ENCODE data around the gene HOXB4.
A peak's percentile ranks its signal among the peaks of the same experiment; 100 is the strongest.

The HOXB4 gene

GRCh38 chr17:48620461-48621139 lies 42.5 kb upstream of the HOXB4 start:
- Histone ChIP-seq H3K4me3 (ENCODE audit: low read length in 2 of 2) (no peak overlapping the region), H3K9me3 (ENCODE audit: control insufficient read depth in 2 of 2, low read length in 2 of 2) (no peaks in the 10 kb centered on the region)

GRCh38 chr17:48619826-48620449 lies 41.8 kb upstream of the HOXB4 start:
- no peaks in the 10 kb centered on the region for H3K9me3 ChIP-seq (ENCODE audit: control insufficient read depth in 2 of 2, low read length in 2 of 2)
- H3K27ac ChIP-seq (ENCODE audit: low read length), result no peak overlapping the region
- H3K27me3 ChIP-seq (ENCODE audit: control insufficient read depth in 1 of 2, insufficient read depth in 2 of 2, low read length in 2 of 2), result peaks cover 97% of the 10 kb centered on the region in 2 donors
- peaks cover 14% of the 10 kb centered on the region for H3K4me1 ChIP-seq (ENCODE audit: control insufficient read depth, insufficient read depth, low read length)
- H3K9ac ChIP-seq (ENCODE audit: low read length in 2 of 2), result no peak overlapping the region
- no peak overlapping the region for H3K4me3 ChIP-seq (ENCODE audit: low read length in 2 of 2)
- H3K36me3 ChIP-seq (ENCODE audit: control insufficient read depth in 2 of 2, insufficient read depth in 2 of 2, low read length in 2 of 2), result no peaks in the 10 kb centered on the region

More at GRCh38 chr17:48620461-48621139, 42.5 kb upstream of the HOXB4 start:
- H3K36me3 ChIP-seq (ENCODE audit: control insufficient read depth in 2 of 2, insufficient read depth in 2 of 2, low read length in 2 of 2), result no peaks in the 10 kb centered on the region
- H3K9ac ChIP-seq (ENCODE audit: low read length in 2 of 2), result no peak overlapping the region
- peaks cover 21% of the 10 kb centered on the region for H3K4me1 ChIP-seq (ENCODE audit: control insufficient read depth, insufficient read depth, low read length)
- H3K27ac ChIP-seq (ENCODE audit: low read length), result no peak overlapping the region
- peaks cover 96 to 97% of the 10 kb centered on the region in 2 donors for H3K27me3 ChIP-seq (ENCODE audit: control insufficient read depth in 1 of 2, insufficient read depth in 2 of 2, low read length in 2 of 2)

DNA sequence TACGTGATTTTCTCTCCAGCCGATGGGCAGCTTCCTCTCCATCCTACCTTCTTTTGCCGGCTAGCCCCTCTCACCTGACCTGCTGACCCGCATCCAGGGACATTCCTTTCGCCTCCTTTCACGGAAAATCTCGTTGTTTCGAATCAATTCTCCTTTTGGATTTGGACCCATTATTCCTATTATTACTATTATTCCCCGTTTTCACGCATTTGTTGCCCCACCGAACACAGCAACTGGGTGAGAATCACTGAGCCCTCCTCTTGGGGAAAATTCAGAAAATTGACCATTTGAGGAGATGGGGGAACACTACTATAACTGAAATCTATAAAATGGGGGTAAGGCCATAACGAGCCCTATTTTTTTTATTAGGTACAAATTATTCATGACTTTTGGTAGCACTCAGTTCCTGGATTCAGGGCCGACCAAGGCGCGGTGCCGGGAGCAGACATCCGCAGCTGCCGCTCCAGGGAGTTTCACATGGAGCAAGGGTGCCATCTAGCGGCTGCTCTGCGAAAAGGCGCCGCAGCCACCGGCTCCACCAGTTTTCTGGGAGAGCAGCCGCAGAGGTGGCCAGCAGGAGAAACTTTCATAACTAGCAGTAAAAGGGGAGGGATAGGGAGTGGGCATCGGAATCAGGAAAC lies 40.2 kb upstream of the HOXB4 start:
- no peak overlapping the region for H3K4me3 ChIP-seq (ENCODE audit: low read length in 2 of 2)

GRCh38 chr17:48617471-48618255 lies 39.5 kb upstream of the HOXB4 start:
- peaks cover 21% of the 10 kb centered on the region for H3K4me1 ChIP-seq (ENCODE audit: control insufficient read depth, insufficient read depth, low read length)
- H3K4me3 ChIP-seq (ENCODE audit: low read length in 2 of 2), result no peak overlapping the region
- H3K9ac ChIP-seq (ENCODE audit: low read length in 2 of 2), result no peak overlapping the region
- H3K27me3 ChIP-seq (ENCODE audit: control insufficient read depth in 1 of 2, insufficient read depth in 2 of 2, low read length in 2 of 2), result peaks cover 89 to 96% of the 10 kb centered on the region in 2 donors
- no peaks in the 10 kb centered on the region for H3K9me3 ChIP-seq (ENCODE audit: control insufficient read depth in 2 of 2, low read length in 2 of 2)
- no peaks in the 10 kb centered on the region for H3K36me3 ChIP-seq (ENCODE audit: control insufficient read depth in 2 of 2, insufficient read depth in 2 of 2, low read length in 2 of 2)
- H3K27ac ChIP-seq (ENCODE audit: low read length), result no peak overlapping the region

More for the DNA sequence above, 40.2 kb upstream of the HOXB4 start:
- Histone ChIP-seq H3K4me1 (ENCODE audit: control insufficient read depth, insufficient read depth, low read length) (peaks cover 20% of the 10 kb centered on the region), H3K27me3 (ENCODE audit: control insufficient read depth in 1 of 2, insufficient read depth in 2 of 2, low read length in 2 of 2) (peaks cover 94 to 97% of the 10 kb centered on the region in 2 donors), H3K27ac (ENCODE audit: low read length) (no peak overlapping the region), H3K9ac (ENCODE audit: low read length in 2 of 2) (no peak overlapping the region), H3K36me3 (ENCODE audit: control insufficient read depth in 2 of 2, insufficient read depth in 2 of 2, low read length in 2 of 2) (no peaks in the 10 kb centered on the region), H3K9me3 (ENCODE audit: control insufficient read depth in 2 of 2, low read length in 2 of 2) (no peaks in the 10 kb centered on the region)

- Histone ChIP-seq H3K36me3 (ENCODE audit: control insufficient read depth in 2 of 2, insufficient read depth in 2 of 2, low read length in 2 of 2) (no peaks in the 10 kb centered on the region), H3K27ac (ENCODE audit: low read length) (no peak overlapping the region), H3K27me3 (ENCODE audit: control insufficient read depth in 1 of 2, insufficient read depth in 2 of 2, low read length in 2 of 2) (peaks cover 86 to 98% of the 10 kb centered on the region in 2 donors), H3K9ac (ENCODE audit: low read length in 2 of 2) (no peak overlapping the region), H3K4me3 (ENCODE audit: low read length in 2 of 2) (no peak overlapping the region), H3K4me1 (ENCODE audit: control insufficient read depth, insufficient read depth, low read length) (peaks cover 24% of the 10 kb centered on the region), H3K9me3 (ENCODE audit: control insufficient read depth in 2 of 2, low read length in 2 of 2) (no peaks in the 10 kb centered on the region)
Measured at GRCh38 chr17:48616717-48617470, 38.7 kb upstream of the HOXB4 start.

DNA sequence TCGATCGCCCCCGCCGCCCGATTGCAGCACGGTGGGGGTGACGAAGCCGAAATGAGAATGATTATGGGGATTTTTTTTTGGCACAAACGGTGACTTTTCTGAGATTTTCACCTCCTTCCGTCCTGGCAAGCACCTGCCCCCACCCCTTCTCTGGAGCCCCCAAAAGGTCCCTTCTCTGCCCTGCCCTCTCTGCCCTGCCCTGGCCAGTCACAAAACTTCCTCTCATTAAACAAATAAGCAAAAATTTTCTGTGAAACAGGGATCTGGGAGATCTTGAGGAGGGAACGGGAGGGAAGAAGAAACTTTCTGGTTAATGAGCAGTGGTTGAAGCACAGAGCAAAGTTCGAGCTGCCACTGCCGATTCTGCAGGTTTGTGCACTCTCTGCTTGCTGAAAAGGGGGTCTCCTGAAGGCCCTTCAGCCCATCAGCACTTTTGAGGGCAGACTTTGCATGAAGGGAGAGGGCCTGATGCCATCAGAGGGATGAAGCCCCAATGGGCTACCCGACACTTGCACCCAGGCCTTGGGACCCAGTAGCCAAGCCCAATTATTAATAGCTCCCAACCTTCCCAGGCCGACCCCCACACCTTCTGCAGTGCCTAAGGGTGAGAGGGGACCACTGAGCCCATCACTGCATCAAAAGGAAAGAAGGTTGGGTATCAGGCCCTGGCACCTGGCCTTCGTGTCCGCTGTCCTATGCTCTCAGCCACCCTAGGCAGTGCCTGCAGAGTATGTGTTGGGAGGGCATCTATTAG lies 38.0 kb upstream of the HOXB4 start:
- Histone ChIP-seq H3K4me1 (ENCODE audit: control insufficient read depth, insufficient read depth, low read length) (peaks cover 24% of the 10 kb centered on the region), H3K9ac (ENCODE audit: low read length in 2 of 2) (no peak overlapping the region), H3K4me3 (ENCODE audit: low read length in 2 of 2) (no peak overlapping the region), H3K27me3 (ENCODE audit: control insufficient read depth in 1 of 2, insufficient read depth in 2 of 2, low read length in 2 of 2) (peaks cover 86 to 97% of the 10 kb centered on the region in 2 donors), H3K9me3 (ENCODE audit: control insufficient read depth in 2 of 2, low read length in 2 of 2) (no peaks in the 10 kb centered on the region), H3K27ac (ENCODE audit: low read length) (no peak overlapping the region), H3K36me3 (ENCODE audit: control insufficient read depth in 2 of 2, insufficient read depth in 2 of 2, low read length in 2 of 2) (no peaks in the 10 kb centered on the region)

DNA sequence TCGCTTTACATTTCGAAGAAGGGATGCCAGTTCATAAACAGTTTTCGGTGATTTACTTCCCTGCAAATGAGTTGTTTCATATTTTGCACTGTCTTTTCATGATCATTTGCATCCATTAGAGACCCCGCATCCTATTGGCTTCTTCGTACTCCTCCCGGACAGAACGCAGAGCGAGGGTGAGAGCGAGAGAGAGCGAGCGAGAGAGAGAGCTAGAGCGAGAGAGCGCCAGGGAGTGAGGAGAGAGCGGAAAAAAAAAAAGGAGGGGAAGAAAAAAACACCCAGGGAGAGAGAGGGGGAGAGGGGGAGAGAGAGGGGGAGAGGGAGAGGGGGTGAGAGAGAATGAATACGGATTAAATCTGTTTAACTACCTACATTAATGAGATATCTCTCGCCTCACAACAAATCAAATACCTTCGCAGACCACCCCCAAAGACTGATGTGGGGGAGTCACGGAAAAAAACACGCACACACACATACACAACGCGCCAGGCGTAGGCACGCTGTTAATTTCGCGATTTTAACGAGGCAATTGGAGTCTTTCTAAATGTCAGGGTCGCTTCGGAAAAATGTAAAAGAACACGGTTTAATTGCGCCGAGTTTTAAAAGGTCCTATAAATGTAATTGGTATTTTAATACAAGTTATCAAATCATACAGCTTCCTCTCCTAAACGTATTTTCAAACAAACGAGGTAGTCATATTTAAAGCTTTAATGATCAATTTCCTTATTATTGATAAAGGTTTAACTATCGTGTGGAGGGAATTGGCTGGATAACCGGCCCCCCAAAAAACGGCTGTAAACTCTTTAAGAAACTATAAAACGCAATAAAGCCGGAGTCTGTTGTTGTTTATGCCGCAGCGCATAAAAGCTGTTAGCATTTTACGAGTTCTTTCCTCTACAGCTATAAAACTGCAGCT lies 37.2 kb upstream of the HOXB4 start, which contains the start of gene HOXB8:
TSS of gene HOXB8 (minus strand) at position 246 of the 916 bp plus-strand sequence. CDS start 588 bp downstream, outside the sequence.
- Histone ChIP-seq H3K27ac (ENCODE audit: low read length) (no peak within 1 kb of the TSS), H3K9ac (ENCODE audit: low read length in 2 of 2) (no peak within 1 kb of the TSS)

DNA sequence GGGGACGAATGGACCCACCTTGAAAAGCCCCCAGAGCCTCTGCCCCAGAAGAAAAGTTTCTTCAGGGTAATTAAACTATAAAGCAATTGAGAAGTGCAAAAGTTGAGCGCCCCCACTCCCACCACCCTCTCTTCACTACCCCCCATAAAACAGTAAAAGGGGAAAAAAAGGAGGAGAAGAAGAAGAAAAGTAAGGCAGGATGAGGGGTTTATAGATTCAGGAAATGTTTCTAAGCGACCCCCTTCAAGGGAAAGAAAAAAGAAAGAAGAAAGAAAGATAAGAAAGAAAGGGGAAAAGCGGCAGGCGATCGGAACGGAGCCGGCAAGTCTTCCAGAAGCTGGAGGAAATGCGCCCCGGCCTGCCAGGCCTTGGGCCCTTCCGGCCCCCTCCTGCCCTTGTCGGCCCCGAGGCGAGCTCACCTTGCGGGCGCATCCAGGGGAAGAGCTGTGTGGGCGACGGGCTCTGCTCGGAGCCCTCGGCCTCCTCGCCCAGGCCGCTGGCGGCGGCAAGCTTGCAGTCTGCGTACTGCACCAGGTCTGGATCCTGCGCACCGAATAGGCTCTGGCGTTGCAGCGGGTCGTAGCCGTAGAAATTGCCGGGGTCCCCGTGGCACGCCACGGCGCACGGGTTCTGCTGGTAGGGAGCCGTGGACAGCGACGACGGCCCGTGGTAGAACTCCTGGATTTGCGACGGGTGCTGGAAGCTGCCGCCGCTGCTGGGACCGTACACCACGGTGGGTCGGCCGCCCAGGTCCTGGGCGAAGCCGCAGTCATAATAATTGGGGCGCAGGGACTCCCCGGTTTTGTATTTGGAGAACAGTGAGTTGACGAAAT lies 35.9 kb upstream of the HOXB4 start:
- peaks cover 35% of the 10 kb centered on the region for H3K4me1 ChIP-seq (ENCODE audit: control insufficient read depth, insufficient read depth, low read length)
- peaks cover 86 to 97% of the 10 kb centered on the region in 2 donors for H3K27me3 ChIP-seq (ENCODE audit: control insufficient read depth in 1 of 2, insufficient read depth in 2 of 2, low read length in 2 of 2)
- no peak overlapping the region for H3K27ac ChIP-seq (ENCODE audit: low read length)
- no peaks in the 10 kb centered on the region for H3K36me3 ChIP-seq (ENCODE audit: control insufficient read depth in 2 of 2, insufficient read depth in 2 of 2, low read length in 2 of 2)
- no peak overlapping the region for H3K9ac ChIP-seq (ENCODE audit: low read length in 2 of 2)
- H3K4me3 ChIP-seq (ENCODE audit: low read length in 2 of 2), result peak overlapping the region in 1 of 2 donors; percentile 22
- no peaks in the 10 kb centered on the region for H3K9me3 ChIP-seq (ENCODE audit: control insufficient read depth in 2 of 2, low read length in 2 of 2)

More for the DNA sequence above, 37.2 kb upstream of the HOXB4 start, which contains the start of gene HOXB8:
- Histone ChIP-seq H3K9me3 (ENCODE audit: control insufficient read depth in 2 of 2, low read length in 2 of 2) (no peaks in the 10 kb centered on the region), H3K36me3 (ENCODE audit: control insufficient read depth in 2 of 2, insufficient read depth in 2 of 2, low read length in 2 of 2) (no peaks in the 10 kb centered on the region), H3K27me3 (ENCODE audit: control insufficient read depth in 1 of 2, insufficient read depth in 2 of 2, low read length in 2 of 2) (peaks cover 86 to 97% of the 10 kb centered on the region in 2 donors), H3K4me3 (ENCODE audit: low read length in 2 of 2) (peak within 1 kb of the TSS in 1 of 2 donors; percentile 22), H3K4me1 (ENCODE audit: control insufficient read depth, insufficient read depth, low read length) (peaks cover 32% of the 10 kb centered on the region)

All from stomach smooth muscle (tissue), 2 donors.